ENCODE measurements around the gene NABP1. TPM values are rescaled to one million over a fixed set of nuclear protein-coding genes. Genes with fewer than 3 reads are reported as not detected.

NABP1 gene
- polyA plus RNA-seq, 1 of the 3 experiments (the other 2 are of a cell fraction), result 19.1 TPM

- ChIA-PET CTCF (interaction anchor here (0.5 to 2.0 kb wide), 3 partner anchors 10 to 717 kb away, joined by 3 to 7 read pairs (median 6); no protein-coding TSS in a partner anchor), POLR2A (no interaction called here)
- H3F3A ChIP-seq (replicated peaks; ENCODE audit: insufficient read depth), result peaks cover 16% of the 10 kb centered on the region
- H3K79me2 ChIP-seq (ENCODE audit: insufficient read depth), result no peaks in the 10 kb centered on the region
- H3K4me2 ChIP-seq, result no peak overlapping the region
- H3K4me3 ChIP-seq (ENCODE audit: low read depth in 2 of 2, low read length in 1 of 2), result no peak overlapping the region
- H3K36me3 ChIP-seq (replicated peaks in 1 of 2; ENCODE audit: control insufficient read depth in 1 of 2, insufficient read depth in 2 of 2, low read length in 1 of 2), result peaks cover 0 to 6% of the 10 kb centered on the region in 2 experiments
- H3K27ac ChIP-seq (ENCODE audit: low read depth in 2 of 2, low read length in 1 of 2), result no peak overlapping the region
- H3K4me1 ChIP-seq (ENCODE audit: control insufficient read depth in 1 of 2, insufficient read depth in 2 of 2, low read depth in 1 of 2, low read length in 1 of 2), result peaks cover 0 to 1% of the 10 kb centered on the region in 2 experiments; a peak in 1 of 4 replicates
- H3K9ac ChIP-seq, result no peak overlapping the region
- WGBS (ENCODE audit: low lambda C conversion rate), result 96% methylated on average over 1 of the region's 1 CpG
- H3K27me3 ChIP-seq (ENCODE audit: insufficient read depth), result no peaks in the 10 kb centered on the region
- no peaks in the 10 kb centered on the region for H3K9me3 ChIP-seq
- no peak for DNase-seq
- TF ChIP-seq JUND (IDR thresholded peaks at IDR 0.05), result no peak
- TF ChIP-seq TCF12 (IDR thresholded peaks at IDR 0.05), result no peak
- TF ChIP-seq NFIC (IDR thresholded peaks at IDR 0.05; ENCODE audit: borderline replicate concordance), result no peak
- no peak for TF ChIP-seq RAD21 (IDR thresholded peaks at IDR 0.05; ENCODE audit: low read length)
- TF ChIP-seq, protein P1, sequence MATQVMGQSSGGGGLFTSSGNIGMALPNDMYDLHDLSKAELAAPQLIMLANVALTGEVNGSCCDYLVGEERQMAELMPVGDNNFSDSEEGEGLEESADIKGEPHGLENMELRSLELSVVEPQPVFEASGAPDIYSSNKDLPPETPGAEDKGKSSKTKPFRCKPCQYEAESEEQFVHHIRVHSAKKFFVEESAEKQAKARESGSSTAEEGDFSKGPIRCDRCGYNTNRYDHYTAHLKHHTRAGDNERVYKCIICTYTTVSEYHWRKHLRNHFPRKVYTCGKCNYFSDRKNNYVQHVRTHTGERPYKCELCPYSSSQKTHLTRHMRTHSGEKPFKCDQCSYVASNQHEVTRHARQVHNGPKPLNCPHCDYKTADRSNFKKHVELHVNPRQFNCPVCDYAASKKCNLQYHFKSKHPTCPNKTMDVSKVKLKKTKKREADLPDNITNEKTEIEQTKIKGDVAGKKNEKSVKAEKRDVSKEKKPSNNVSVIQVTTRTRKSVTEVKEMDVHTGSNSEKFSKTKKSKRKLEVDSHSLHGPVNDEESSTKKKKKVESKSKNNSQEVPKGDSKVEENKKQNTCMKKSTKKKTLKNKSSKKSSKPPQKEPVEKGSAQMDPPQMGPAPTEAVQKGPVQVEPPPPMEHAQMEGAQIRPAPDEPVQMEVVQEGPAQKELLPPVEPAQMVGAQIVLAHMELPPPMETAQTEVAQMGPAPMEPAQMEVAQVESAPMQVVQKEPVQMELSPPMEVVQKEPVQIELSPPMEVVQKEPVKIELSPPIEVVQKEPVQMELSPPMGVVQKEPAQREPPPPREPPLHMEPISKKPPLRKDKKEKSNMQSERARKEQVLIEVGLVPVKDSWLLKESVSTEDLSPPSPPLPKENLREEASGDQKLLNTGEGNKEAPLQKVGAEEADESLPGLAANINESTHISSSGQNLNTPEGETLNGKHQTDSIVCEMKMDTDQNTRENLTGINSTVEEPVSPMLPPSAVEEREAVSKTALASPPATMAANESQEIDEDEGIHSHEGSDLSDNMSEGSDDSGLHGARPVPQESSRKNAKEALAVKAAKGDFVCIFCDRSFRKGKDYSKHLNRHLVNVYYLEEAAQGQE (IDR thresholded peaks at IDR 0.05; ENCODE audit: low read depth, low read length), result no peak
- no peak for TF ChIP-seq FOXJ3 (CRISPR knock-in tag; IDR thresholded peaks at IDR 0.05)
- TF ChIP-seq IRF3 (IDR thresholded peaks at IDR 0.05; ENCODE audit: low read depth, low read length), result no peak
- TF ChIP-seq NRF1 (IDR thresholded peaks at IDR 0.05; ENCODE audit: low read depth, low read length), result no peak
- no peak for TF ChIP-seq RXRA (IDR thresholded peaks at IDR 0.05; ENCODE audit: borderline replicate concordance, low read depth)
- TF ChIP-seq EZH2phosphoT487 (IDR thresholded peaks at IDR 0.05; ENCODE audit: borderline replicate concordance, low read depth), result no peak
- no peak for TF ChIP-seq MXI1 (IDR thresholded peaks at IDR 0.05; ENCODE audit: low read depth, low read length)
- no peak for TF ChIP-seq SIN3A (IDR thresholded peaks at IDR 0.05; ENCODE audit: borderline replicate concordance, low read depth, low read length)
- no peaks in the 10 kb centered on the region for H3K9me2 ChIP-seq
- no peaks in the 10 kb centered on the region for H4K20me1 ChIP-seq (ENCODE audit: insufficient read depth)
- H2AFZ ChIP-seq (ENCODE audit: low read depth), result no peak overlapping the region
Observed at GRCh38 chr2:191701029-191701428, 23.1 kb downstream of the NABP1 start.

- Histone ChIP-seq H3K27me3 (ENCODE audit: insufficient read depth) (no peaks in the 10 kb centered on the region), H3K9ac (no peak overlapping the region), H4K20me1 (ENCODE audit: insufficient read depth) (no peaks in the 10 kb centered on the region), H3K4me1 (ENCODE audit: control insufficient read depth in 1 of 2, insufficient read depth in 2 of 2, low read depth in 1 of 2, low read length in 1 of 2) (no peaks in the 10 kb centered on the region), H3K4me2 (no peak overlapping the region), H3K9me3 (no peaks in the 10 kb centered on the region), H3K4me3 (ENCODE audit: low read depth in 2 of 2, low read length in 1 of 2) (no peak overlapping the region), H3K27ac (ENCODE audit: low read depth in 2 of 2, low read length in 1 of 2) (no peak overlapping the region), H3F3A (replicated peaks; ENCODE audit: insufficient read depth) (peaks cover 16% of the 10 kb centered on the region), H3K9me2 (no peaks in the 10 kb centered on the region), H2AFZ (ENCODE audit: low read depth) (no peak overlapping the region), H3K36me3 (replicated peaks in 1 of 2; ENCODE audit: control insufficient read depth in 1 of 2, insufficient read depth in 2 of 2, low read length in 1 of 2) (peaks cover 0 to 6% of the 10 kb centered on the region in 2 experiments), H3K79me2 (ENCODE audit: insufficient read depth) (no peaks in the 10 kb centered on the region)
- 88% methylated on average over 2 of the region's 2 CpGs for WGBS (ENCODE audit: low lambda C conversion rate)
- POLR2A ChIA-PET, result no interaction called here
- no peak for DNase-seq
- TF ChIP-seq GATA2 (CRISPR knock-in tag; IDR thresholded peaks at IDR 0.05) (no peak), USF1 (IDR thresholded peaks at IDR 0.05; ENCODE audit: borderline replicate concordance, low read depth) (no peak), TCF12 (IDR thresholded peaks at IDR 0.05) (peak; percentile 13; the same call in 1 of the 2 replicates)
- TF ChIP-seq, protein P2, sequence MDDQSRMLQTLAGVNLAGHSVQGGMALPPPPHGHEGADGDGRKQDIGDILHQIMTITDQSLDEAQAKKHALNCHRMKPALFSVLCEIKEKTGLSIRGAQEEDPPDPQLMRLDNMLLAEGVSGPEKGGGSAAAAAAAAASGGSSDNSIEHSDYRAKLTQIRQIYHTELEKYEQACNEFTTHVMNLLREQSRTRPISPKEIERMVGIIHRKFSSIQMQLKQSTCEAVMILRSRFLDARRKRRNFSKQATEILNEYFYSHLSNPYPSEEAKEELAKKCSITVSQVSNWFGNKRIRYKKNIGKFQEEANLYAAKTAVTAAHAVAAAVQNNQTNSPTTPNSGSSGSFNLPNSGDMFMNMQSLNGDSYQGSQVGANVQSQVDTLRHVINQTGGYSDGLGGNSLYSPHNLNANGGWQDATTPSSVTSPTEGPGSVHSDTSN (IDR thresholded peaks at IDR 0.05), result no peak
- CTCF ChIA-PET, result interaction anchor here (0.6 to 2.0 kb wide), 3 partner anchors 10 to 461 kb away, joined by 4 to 7 read pairs (median 6); no protein-coding TSS in a partner anchor
Observed at GRCh38 chr2:191701696-191702095, 23.8 kb downstream of the NABP1 start.
